ENCODE measurements around the gene CYP11A1.

- TF ChIP-seq CTCF (IDR thresholded peaks at IDR 0.05) (no peak), EP300 (IDR thresholded peaks at IDR 0.05) (no peak), POLR2A (IDR thresholded peaks at IDR 0.05) (no peak)
Measured at GRCh38 chr15:74300057-74300795, 67.2 kb downstream of the CYP11A1 start.

Data from stomach (tissue), 4 donors.